PC-3 (cell line): ENCODE data around the gene ATP5PD. TPM values are rescaled to one million over a fixed set of nuclear protein-coding genes. Genes with fewer than 3 reads are reported as not detected.

ENCODE experiments used
- ATAC-seq: fragments of 200-7000 bp; cut with Tn5 transposase; 2 replicates; pipeline ENCODE4 v1.9.1; 2020; ENCODE audit warnings: mild to moderate bottlenecking, moderate library complexity
- BruUV-seq: library from RNA; stranded (reverse); fragments of 400-500 nt; replicated peaks from 2 replicates; lab custom pipeline; 2021; lab: Mats Ljungman, UMichigan
- CTCF ChIA-PET: fragments of 300-600 bp; sonication (Branson Sonifier 250); formaldehyde crosslinking; loops from one replicate; lab custom pipeline; 2022; ENCODE audit warnings: antibody characterized with exemption; lab: Charles Lee
- POLR2A ChIA-PET: fragments of 300-600 bp; sonication (Branson Sonifier 250); formaldehyde crosslinking; loops from one replicate; lab custom pipeline; 2022; ENCODE audit warnings: antibody characterized with exemption; ENCODE audit not compliant: unreplicated experiment; lab: Charles Lee
- DNase-seq: peaks from one replicate; pipeline ENCODE4 v3.0.0-alpha.2; 2015
- H2AFZ ChIP-seq: fragments of 300-600 bp; sonication (generic); 2 replicates; pipeline ENCODE4 v1.6.0; 2016; ENCODE audit warnings: antibody characterized with exemption, low read length
- H3F3A ChIP-seq: fragments of 300-600 bp; sonication (generic); one replicate; pipeline ENCODE4 v1.6.0; 2017; ENCODE audit warnings: antibody characterized with exemption, low read length, control low read depth, mild to moderate bottlenecking; ENCODE audit not compliant: unreplicated experiment
- H3K27ac ChIP-seq: fragments of 300-600 bp; sonication (generic); 2 replicates; pipeline ENCODE4 v1.5.1; 2016; ENCODE audit warnings: mild to moderate bottlenecking, low read length
- H3K27me3 ChIP-seq: fragments of 300-600 bp; sonication (generic); 2 replicates; pipeline ENCODE4 v1.6.1; 2016; ENCODE audit warnings: low read length, mixed read lengths
- H3K36me3 ChIP-seq: fragments of 300-600 bp; sonication (generic); 2 replicates; pipeline ENCODE4 v1.6.1; 2016; ENCODE audit warnings: low read depth, mixed run types, low read length, mixed read lengths
- H3K4me1 ChIP-seq: fragments of 300-600 bp; sonication (generic); 2 replicates; pipeline ENCODE4 v1.5.1; 2016; ENCODE audit warnings: low read length; ENCODE audit not compliant: insufficient read depth
- H3K4me2 ChIP-seq: fragments of 300-600 bp; sonication (generic); 2 replicates; pipeline ENCODE4 v1.6.0; 2016; ENCODE audit warnings: low read length
- H3K4me3 ChIP-seq: fragments of 300-600 bp; sonication (generic); 2 replicates; pipeline ENCODE4 v1.5.1; 2016; ENCODE audit warnings: mild to moderate bottlenecking, low read length, mixed read lengths
- H3K79me2 ChIP-seq: fragments of 300-600 bp; sonication (generic); 2 replicates; pipeline ENCODE4 v1.6.1; 2017; ENCODE audit warnings: low read length, mixed read lengths
- H3K9ac ChIP-seq: fragments of 300-600 bp; sonication (generic); 2 replicates; pipeline ENCODE4 v1.6.0; 2016; ENCODE audit warnings: mild to moderate bottlenecking, low read length
- H3K9me2 ChIP-seq: fragments of 300-600 bp; sonication (generic); replicated peaks from 2 replicates; pipeline ENCODE4 v1.6.1; 2016; ENCODE audit warnings: mixed run types, low read length, mixed read lengths
- H3K9me3 ChIP-seq: fragments of 300-600 bp; sonication (generic); 2 replicates; pipeline ENCODE4 v1.6.1; 2016; ENCODE audit warnings: low read length, mixed read lengths
- H4K20me1 ChIP-seq: fragments of 300-600 bp; sonication (generic); 2 replicates; pipeline ENCODE4 v1.6.1; 2016; ENCODE audit warnings: low read length, mixed read lengths
- EZH2 ChIP-seq: fragments of 300-600 bp; sonication (generic); IDR thresholded peaks from one replicate; pipeline ENCODE4 v1.6.1; 2017; ENCODE audit warnings: antibody characterized with exemption, mild to moderate bottlenecking, low read length; ENCODE audit not compliant: unreplicated experiment
- EZH2phosphoT487 ChIP-seq: fragments of 300-600 bp; sonication (generic); IDR thresholded peaks from 2 replicates; pipeline ENCODE4 v1.6.1; 2018; ENCODE audit warnings: mild to moderate bottlenecking, antibody characterized with exemption, low read length, borderline replicate concordance
- intact Hi-C: fragments of 100-400 bp; cut with micrococcal nuclease; formaldehyde crosslinking; loops from 2 replicates; pipeline ENCODE4 v1.9.0; 2023
- total RNA-seq: library from RNA; depleted of rRNA; stranded (reverse); fragments of >200 nt; gene quantifications from 2 replicates; pipeline ENCODE4 v1.2.3, GENCODE V29; 2014
- TF ChIP-seq, protein P1 (sequence below): fragments of 300-600 bp; sonication (generic); conservative IDR thresholded peaks from 2 replicates; pipeline ENCODE4 v1.5.1; 2017; ENCODE audit warnings: antibody characterized with exemption, low read depth, mild to moderate bottlenecking, low read length

Gene ATP5PD
- total RNA-seq, 1 experiment from 2014 or later, result 361 TPM

DNA sequence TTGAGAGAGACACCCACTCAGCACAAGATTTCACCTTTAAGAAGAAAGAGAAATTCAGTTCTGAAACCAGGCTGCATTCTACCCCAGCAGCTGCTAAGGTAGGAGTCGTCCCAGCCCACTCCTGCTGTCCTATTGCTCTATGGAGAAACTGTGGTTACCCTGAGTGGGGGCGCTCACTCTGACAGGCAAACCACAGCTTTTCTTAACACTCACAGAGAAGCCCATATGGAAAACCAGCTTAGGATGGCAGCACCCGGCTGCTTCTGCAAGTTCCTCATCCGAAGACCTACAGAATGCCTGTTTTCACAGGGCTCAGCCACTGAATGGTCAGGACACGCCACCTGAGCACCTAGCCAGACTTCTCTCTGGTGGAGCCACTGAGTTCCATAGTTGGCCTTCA is 7.5 kb downstream of the ATP5PD start:
- Histone ChIP-seq H3K79me2 (0 out of 2 replicates have a peak, but pooled peaks cover 4% of the 10 kb centered on the region), H3K4me1 (peaks cover 24% of the 10 kb centered on the region), H3K36me3 (peaks cover 33% of the 10 kb centered on the region), H3K4me2 (no peak overlapping the region), H3K9ac (no peak overlapping the region), H3K4me3 (no peak overlapping the region), H4K20me1 (no peaks in the 10 kb centered on the region), H3F3A (peaks cover 11% of the 10 kb centered on the region), H3K9me2 (no peaks in the 10 kb centered on the region), H3K27me3 (no peaks in the 10 kb centered on the region), H3K9me3 (no peaks in the 10 kb centered on the region), H2AFZ (no peak overlapping the region), H3K27ac (no peak overlapping the region)
- ChIA-PET POLR2A (no interaction called here), CTCF (no interaction called here)
- BruUV-seq, result no TSS peak
- TF ChIP-seq, protein P1, sequence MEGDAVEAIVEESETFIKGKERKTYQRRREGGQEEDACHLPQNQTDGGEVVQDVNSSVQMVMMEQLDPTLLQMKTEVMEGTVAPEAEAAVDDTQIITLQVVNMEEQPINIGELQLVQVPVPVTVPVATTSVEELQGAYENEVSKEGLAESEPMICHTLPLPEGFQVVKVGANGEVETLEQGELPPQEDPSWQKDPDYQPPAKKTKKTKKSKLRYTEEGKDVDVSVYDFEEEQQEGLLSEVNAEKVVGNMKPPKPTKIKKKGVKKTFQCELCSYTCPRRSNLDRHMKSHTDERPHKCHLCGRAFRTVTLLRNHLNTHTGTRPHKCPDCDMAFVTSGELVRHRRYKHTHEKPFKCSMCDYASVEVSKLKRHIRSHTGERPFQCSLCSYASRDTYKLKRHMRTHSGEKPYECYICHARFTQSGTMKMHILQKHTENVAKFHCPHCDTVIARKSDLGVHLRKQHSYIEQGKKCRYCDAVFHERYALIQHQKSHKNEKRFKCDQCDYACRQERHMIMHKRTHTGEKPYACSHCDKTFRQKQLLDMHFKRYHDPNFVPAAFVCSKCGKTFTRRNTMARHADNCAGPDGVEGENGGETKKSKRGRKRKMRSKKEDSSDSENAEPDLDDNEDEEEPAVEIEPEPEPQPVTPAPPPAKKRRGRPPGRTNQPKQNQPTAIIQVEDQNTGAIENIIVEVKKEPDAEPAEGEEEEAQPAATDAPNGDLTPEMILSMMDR, result no peak
- TF ChIP-seq EZH2phosphoT487, result no peak
- no peak for TF ChIP-seq EZH2
- DNase-seq (no peak), ATAC-seq (no peak)
- intact Hi-C loops, result loop anchor here (10.0 kb wide), 1 partner anchor 166 kb away; the partner anchor contains the start of gene NUP85

DNA sequence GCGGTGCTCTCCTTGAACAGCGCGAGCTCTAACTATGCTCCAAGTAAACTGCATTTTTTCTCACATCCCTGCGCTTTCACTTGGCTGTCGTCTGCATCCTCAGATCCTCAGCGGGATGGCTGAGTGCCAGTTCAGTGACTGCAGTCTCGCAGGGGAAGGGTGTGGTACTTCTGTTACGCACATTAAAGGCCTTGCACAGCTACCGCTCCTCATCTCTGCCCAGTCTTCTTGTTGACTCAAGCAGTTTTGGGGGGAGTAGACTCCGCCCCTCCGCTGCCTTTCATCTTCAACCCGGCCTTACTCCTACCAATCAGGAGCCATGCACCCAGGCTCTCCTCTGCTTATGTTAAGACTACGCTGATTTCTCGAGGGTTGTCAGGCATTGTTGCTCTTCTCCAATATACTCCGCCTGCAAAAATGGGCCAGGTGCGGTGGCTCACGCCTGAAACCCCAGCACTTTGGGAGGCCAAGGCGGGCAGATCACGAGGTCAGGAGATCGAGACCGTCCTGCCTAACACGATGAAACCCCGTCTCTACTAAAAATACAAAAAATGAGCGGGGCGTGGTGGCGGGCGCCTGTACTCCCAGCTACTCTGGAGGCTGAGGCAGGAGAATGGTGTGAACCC is 10.0 kb downstream of the ATP5PD start:
- peak overlapping the region; percentile 64 for H2AFZ ChIP-seq
- peak; percentile 99 for DNase-seq
- H3K4me1 ChIP-seq, result peaks cover 36% of the 10 kb centered on the region
- no peaks in the 10 kb centered on the region for H4K20me1 ChIP-seq
- ChIA-PET POLR2A (no interaction called here), CTCF (interaction anchor here (0.5 to 0.9 kb wide), 3 partner anchors 12 to 233 kb away, joined by 3 to 5 read pairs (median 3); no protein-coding TSS in a partner anchor)
- TF ChIP-seq EZH2phosphoT487, result no peak
- no peak for TF ChIP-seq EZH2
- TF ChIP-seq, protein P1, result no peak
- peak overlapping the region; percentile 82 for H3K4me2 ChIP-seq
- H3K9ac ChIP-seq, result peak overlapping the region; percentile 93
- peak overlapping the region; percentile 87 for H3K27ac ChIP-seq
- H3K36me3 ChIP-seq, result peaks cover 26% of the 10 kb centered on the region
- intact Hi-C loops, result loop anchor here (10.0 kb wide), 1 partner anchor 168 kb away; the partner anchor contains the start of gene NUP85
- H3K9me2 ChIP-seq, result no peaks in the 10 kb centered on the region
- peak overlapping the region; percentile 77; the same call in 1 of the 2 replicates for H3K4me3 ChIP-seq
- peaks cover 11% of the 10 kb centered on the region for H3F3A ChIP-seq
- peak; percentile 35 for ATAC-seq
- H3K27me3 ChIP-seq, result no peaks in the 10 kb centered on the region
- BruUV-seq, result no TSS peak
- no peaks in the 10 kb centered on the region for H3K9me3 ChIP-seq
- no peaks in the 10 kb centered on the region for H3K79me2 ChIP-seq
